ENCODE results near the gene ATG5. TPM values are rescaled to one million over a fixed set of nuclear protein-coding genes. Genes with fewer than 3 reads are reported as not detected.

Gene ATG5
- polyA plus RNA-seq, 1 donor (not counting 4 experiments of a cell fraction or from before 2014, with no cell fraction given): 60.0 TPM

GRCh38 chr6:106275692-106276091 lies 49.9 kb downstream of the ATG5 start:
- FAIRE-seq (no peak), DNase-seq (ENCODE audit: low read depth, low spot score) (no peak)
- no peak overlapping the region for H3K4me3 ChIP-seq (ENCODE audit: control insufficient read depth in 2 of 3, extremely low read depth in 1 of 3, insufficient read depth in 2 of 3, low read depth in 1 of 3, low read length in 3 of 3)
- peaks cover 4% of the 10 kb centered on the region for H3K9me1 ChIP-seq (ENCODE audit: control insufficient read depth, extremely low read depth, insufficient read depth, low read length)
- no peaks in the 10 kb centered on the region for H3K27me3 ChIP-seq (ENCODE audit: control insufficient read depth, extremely low read depth, insufficient read depth, low read length)
- H4K20me1 ChIP-seq (ENCODE audit: control insufficient read depth, extremely low read depth, insufficient read depth, low read length): no peaks in the 10 kb centered on the region
- no peak overlapping the region for H3K4me2 ChIP-seq (ENCODE audit: control insufficient read depth, extremely low read depth, insufficient read depth, low read depth, low read length)
- no peaks in the 10 kb centered on the region for H3K4me1 ChIP-seq (ENCODE audit: control insufficient read depth, extremely low read depth, insufficient read depth, low read length)
- H3K36me3 ChIP-seq (ENCODE audit: control insufficient read depth in 2 of 2, extremely low read depth in 1 of 2, insufficient read depth in 2 of 2, low read length in 2 of 2): peaks cover 4 to 8% of the 10 kb centered on the region in 2 experiments
- H2AFZ ChIP-seq (ENCODE audit: control insufficient read depth, low read length): no peak overlapping the region
- no peak for TF ChIP-seq CTCF (optimal IDR thresholded peaks at IDR 0.05 in 1 of 3, IDR thresholded peaks at IDR 0.05 in 1 of 3, conservative IDR thresholded peaks at IDR 0.05 in 1 of 3; ENCODE audit: extremely low read depth in 1 of 3, insufficient read depth in 2 of 3, low read length in 3 of 3)
- TF ChIP-seq EZH2 (IDR thresholded peaks at IDR 0.05; ENCODE audit: low read length): no peak
- H3K9ac ChIP-seq (ENCODE audit: control insufficient read depth, extremely low read depth, insufficient read depth, low read length): no peak overlapping the region
- no peaks in the 10 kb centered on the region for H3K9me3 ChIP-seq (ENCODE audit: control insufficient read depth, low read depth, low read length)
- no peak overlapping the region for H3K27ac ChIP-seq (ENCODE audit: control insufficient read depth, insufficient read depth, low read length)
- peaks cover 42% of the 10 kb centered on the region for H3K79me2 ChIP-seq (ENCODE audit: control insufficient read depth, insufficient read depth, low read length)
- dilution Hi-C loops (cut with MboI; ENCODE audit: extremely low pct_ligation_motif_present, low sequenced_read_pairs): no loop called here

GRCh38 chr6:106273087-106273486 lies 52.5 kb downstream of the ATG5 start:
- Histone ChIP-seq H4K20me1 (ENCODE audit: control insufficient read depth, extremely low read depth, insufficient read depth, low read length) (no peaks in the 10 kb centered on the region), H3K4me2 (ENCODE audit: control insufficient read depth, extremely low read depth, insufficient read depth, low read depth, low read length) (no peak overlapping the region), H3K27ac (ENCODE audit: control insufficient read depth, insufficient read depth, low read length) (no peak overlapping the region), H3K27me3 (ENCODE audit: control insufficient read depth, extremely low read depth, insufficient read depth, low read length) (no peaks in the 10 kb centered on the region), H3K9ac (ENCODE audit: control insufficient read depth, extremely low read depth, insufficient read depth, low read length) (no peak overlapping the region), H3K4me1 (ENCODE audit: control insufficient read depth, extremely low read depth, insufficient read depth, low read length) (no peaks in the 10 kb centered on the region), H3K9me3 (ENCODE audit: control insufficient read depth, low read depth, low read length) (no peaks in the 10 kb centered on the region), H3K9me1 (ENCODE audit: control insufficient read depth, extremely low read depth, insufficient read depth, low read length) (peaks cover 4% of the 10 kb centered on the region), H3K79me2 (ENCODE audit: control insufficient read depth, insufficient read depth, low read length) (peaks cover 53% of the 10 kb centered on the region), H3K36me3 (ENCODE audit: control insufficient read depth in 2 of 2, extremely low read depth in 1 of 2, insufficient read depth in 2 of 2, low read length in 2 of 2) (peaks cover 0 to 8% of the 10 kb centered on the region in 2 experiments), H2AFZ (ENCODE audit: control insufficient read depth, low read length) (no peak overlapping the region), H3K4me3 (ENCODE audit: control insufficient read depth in 2 of 3, extremely low read depth in 1 of 3, insufficient read depth in 2 of 3, low read depth in 1 of 3, low read length in 3 of 3) (no peak overlapping the region)
- FAIRE-seq (no peak), DNase-seq (ENCODE audit: low read depth, low spot score) (no peak)
- dilution Hi-C loops (cut with MboI; ENCODE audit: extremely low pct_ligation_motif_present, low sequenced_read_pairs): no loop called here
- TF ChIP-seq CTCF (optimal IDR thresholded peaks at IDR 0.05 in 1 of 3, IDR thresholded peaks at IDR 0.05 in 1 of 3, conservative IDR thresholded peaks at IDR 0.05 in 1 of 3; ENCODE audit: extremely low read depth in 1 of 3, insufficient read depth in 2 of 3, low read length in 3 of 3) (no peak), EZH2 (IDR thresholded peaks at IDR 0.05; ENCODE audit: low read length) (no peak)

Data from keratinocyte (primary cell).